ENCODE measurements around the gene MYB. TPM values are rescaled to one million over a fixed set of nuclear protein-coding genes. Genes with fewer than 3 reads are reported as not detected.
A peak's percentile ranks its signal among the peaks of the same experiment; 100 is the strongest.
"Not testable (repeated sequence)": the region's sequence is repeated elsewhere in the genome, so short reads cannot be mapped to it uniquely, and the experiment has no call there.

Gene MYB
- total and polyA plus RNA-seq, 2 experiments from 2014 or later: 4.2 to 7.9 TPM

DNA sequence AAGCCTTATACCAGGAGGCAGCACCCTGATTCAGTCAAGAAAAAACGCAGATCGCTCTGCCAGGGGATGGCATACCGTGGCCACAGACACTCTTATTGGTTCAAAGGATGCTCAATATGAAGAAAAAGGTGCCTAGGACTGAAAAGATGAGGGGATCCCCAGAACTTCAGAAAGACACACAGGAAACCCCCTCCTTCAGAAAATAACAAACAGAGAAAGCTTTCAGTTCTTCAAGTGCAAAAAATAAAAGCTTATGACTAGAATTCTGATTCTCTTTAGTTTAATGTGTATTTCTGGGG is 17.7 kb upstream of the MYB start (continued):
- TF ChIP-seq, protein P1, sequence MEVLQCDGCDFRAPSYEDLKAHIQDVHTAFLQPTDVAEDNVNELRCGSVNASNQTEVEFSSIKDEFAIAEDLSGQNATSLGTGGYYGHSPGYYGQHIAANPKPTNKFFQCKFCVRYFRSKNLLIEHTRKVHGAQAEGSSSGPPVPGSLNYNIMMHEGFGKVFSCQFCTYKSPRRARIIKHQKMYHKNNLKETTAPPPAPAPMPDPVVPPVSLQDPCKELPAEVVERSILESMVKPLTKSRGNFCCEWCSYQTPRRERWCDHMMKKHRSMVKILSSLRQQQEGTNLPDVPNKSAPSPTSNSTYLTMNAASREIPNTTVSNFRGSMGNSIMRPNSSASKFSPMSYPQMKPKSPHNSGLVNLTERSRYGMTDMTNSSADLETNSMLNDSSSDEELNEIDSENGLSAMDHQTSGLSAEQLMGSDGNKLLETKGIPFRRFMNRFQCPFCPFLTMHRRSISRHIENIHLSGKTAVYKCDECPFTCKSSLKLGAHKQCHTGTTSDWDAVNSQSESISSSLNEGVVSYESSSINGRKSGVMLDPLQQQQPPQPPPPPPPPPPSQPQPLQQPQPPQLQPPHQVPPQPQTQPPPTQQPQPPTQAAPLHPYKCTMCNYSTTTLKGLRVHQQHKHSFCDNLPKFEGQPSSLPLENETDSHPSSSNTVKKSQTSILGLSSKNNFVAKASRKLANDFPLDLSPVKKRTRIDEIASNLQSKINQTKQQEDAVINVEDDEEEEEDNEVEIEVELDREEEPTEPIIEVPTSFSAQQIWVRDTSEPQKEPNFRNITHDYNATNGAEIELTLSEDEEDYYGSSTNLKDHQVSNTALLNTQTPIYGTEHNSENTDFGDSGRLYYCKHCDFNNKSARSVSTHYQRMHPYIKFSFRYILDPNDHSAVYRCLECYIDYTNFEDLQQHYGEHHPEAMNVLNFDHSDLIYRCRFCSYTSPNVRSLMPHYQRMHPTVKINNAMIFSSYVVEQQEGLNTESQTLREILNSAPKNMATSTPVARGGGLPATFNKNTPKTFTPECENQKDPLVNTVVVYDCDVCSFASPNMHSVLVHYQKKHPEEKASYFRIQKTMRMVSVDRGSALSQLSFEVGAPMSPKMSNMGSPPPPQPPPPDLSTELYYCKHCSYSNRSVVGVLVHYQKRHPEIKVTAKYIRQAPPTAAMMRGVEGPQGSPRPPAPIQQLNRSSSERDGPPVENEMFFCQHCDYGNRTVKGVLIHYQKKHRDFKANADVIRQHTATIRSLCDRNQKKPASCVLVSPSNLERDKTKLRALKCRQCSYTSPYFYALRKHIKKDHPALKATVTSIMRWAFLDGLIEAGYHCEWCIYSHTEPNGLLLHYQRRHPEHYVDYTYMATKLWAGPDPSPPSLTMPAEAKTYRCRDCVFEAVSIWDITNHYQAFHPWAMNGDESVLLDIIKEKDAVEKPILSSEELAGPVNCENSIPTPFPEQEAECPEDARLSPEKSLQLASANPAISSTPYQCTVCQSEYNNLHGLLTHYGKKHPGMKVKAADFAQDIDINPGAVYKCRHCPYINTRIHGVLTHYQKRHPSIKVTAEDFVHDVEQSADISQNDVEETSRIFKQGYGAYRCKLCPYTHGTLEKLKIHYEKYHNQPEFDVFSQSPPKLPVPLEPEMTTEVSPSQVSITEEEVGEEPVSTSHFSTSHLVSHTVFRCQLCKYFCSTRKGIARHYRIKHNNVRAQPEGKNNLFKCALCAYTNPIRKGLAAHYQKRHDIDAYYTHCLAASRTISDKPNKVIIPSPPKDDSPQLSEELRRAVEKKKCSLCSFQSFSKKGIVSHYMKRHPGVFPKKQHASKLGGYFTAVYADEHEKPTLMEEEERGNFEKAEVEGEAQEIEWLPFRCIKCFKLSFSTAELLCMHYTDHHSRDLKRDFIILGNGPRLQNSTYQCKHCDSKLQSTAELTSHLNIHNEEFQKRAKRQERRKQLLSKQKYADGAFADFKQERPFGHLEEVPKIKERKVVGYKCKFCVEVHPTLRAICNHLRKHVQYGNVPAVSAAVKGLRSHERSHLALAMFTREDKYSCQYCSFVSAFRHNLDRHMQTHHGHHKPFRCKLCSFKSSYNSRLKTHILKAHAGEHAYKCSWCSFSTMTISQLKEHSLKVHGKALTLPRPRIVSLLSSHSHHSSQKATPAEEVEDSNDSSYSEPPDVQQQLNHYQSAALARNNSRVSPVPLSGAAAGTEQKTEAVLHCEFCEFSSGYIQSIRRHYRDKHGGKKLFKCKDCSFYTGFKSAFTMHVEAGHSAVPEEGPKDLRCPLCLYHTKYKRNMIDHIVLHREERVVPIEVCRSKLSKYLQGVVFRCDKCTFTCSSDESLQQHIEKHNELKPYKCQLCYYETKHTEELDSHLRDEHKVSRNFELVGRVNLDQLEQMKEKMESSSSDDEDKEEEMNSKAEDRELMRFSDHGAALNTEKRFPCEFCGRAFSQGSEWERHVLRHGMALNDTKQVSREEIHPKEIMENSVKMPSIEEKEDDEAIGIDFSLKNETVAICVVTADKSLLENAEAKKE (CRISPR knock-in tag; IDR thresholded peaks at IDR 0.05): no peak
- TF ChIP-seq NANOG (IDR thresholded peaks at IDR 0.05; ENCODE audit: borderline replicate concordance) (no peak), EZH2 (IDR thresholded peaks at IDR 0.05; ENCODE audit: low read depth, unreplicated experiment) (no peak)

DNA sequence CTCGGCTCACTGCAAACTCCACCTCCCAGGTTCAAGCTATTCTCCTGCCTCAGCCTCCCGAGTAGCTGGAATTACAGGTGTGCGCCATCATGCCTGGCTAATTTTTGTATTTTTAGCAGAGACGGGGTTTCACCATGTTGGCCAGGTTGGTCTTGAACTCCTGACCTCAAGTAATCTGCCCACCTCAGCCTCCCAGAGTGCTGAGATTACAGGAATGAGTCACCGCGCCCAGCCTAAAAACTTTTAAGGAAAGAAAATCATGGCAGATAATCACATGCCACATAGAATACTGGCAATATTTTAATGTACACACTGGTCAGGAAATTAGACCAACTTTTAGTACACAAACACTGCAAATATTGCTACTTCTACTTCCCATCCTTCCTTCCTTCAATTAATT is 16.7 kb upstream of the MYB start:
- H3F3A ChIP-seq (replicated peaks; ENCODE audit: low read depth); DNase-seq (ENCODE audit: low spot score); H3K79me2 ChIP-seq (replicated peaks; ENCODE audit: insufficient read depth); H3K9me2 ChIP-seq (ENCODE audit: insufficient read depth); H3K4me3 ChIP-seq; H3K36me3 Mint-ChIP-seq (ENCODE audit: low read depth); H3K4me2 ChIP-seq; H3K27me3 ChIP-seq (ENCODE audit: insufficient read depth); H3K4me1 Mint-ChIP-seq; H3K27me3 Mint-ChIP-seq (ENCODE audit: insufficient read depth, low read depth, poor library complexity); H4K20me1 ChIP-seq (replicated peaks; ENCODE audit: insufficient read depth); H3K9me3 Mint-ChIP-seq; H3K4me1 ChIP-seq (ENCODE audit: insufficient read depth); H3K4me3 Mint-ChIP-seq; H3K36me3 ChIP-seq (ENCODE audit: insufficient read depth); H3K27ac ChIP-seq (ENCODE audit: low read depth); ATAC-seq; H2AFZ ChIP-seq; H3K27ac Mint-ChIP-seq: not testable (repeated sequence)

DNA sequence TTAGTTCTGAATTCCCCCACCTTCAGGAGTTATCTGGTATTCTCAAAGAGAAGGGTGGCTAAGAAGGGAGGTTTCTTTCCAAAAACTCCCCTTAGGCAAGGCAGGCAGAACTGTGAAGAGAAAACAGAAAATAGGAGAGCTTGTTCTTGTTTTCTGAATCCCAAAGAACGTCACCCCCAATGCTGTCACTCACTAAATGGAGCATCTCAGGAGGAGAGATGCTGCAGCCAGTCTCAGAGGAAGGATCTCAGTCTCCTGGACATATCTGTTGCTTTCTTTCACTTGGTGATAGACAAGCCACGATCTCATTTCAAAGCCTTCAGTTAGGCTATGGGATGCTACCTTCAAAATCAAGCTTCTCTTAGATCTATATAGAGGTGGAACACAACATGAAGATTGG is 16.1 kb upstream of the MYB start:
- Mint-ChIP-seq H3K36me3 (ENCODE audit: low read depth) (no peaks in the 10 kb centered on the region), H3K9me3 (no peaks in the 10 kb centered on the region), H3K4me1 (peaks cover 3% of the 10 kb centered on the region), H3K4me3 (no peak overlapping the region), H3K27ac (no peak overlapping the region), H3K27me3 (ENCODE audit: insufficient read depth, low read depth, poor library complexity) (peaks cover 3% of the 10 kb centered on the region)
- H4K20me1 ChIP-seq (replicated peaks; ENCODE audit: insufficient read depth): no peaks in the 10 kb centered on the region
- ATAC-seq: no peak
- H3K79me2 ChIP-seq (replicated peaks; ENCODE audit: insufficient read depth): no peaks in the 10 kb centered on the region
- no peak for DNase-seq (ENCODE audit: low spot score)
- TF ChIP-seq, protein P2, sequence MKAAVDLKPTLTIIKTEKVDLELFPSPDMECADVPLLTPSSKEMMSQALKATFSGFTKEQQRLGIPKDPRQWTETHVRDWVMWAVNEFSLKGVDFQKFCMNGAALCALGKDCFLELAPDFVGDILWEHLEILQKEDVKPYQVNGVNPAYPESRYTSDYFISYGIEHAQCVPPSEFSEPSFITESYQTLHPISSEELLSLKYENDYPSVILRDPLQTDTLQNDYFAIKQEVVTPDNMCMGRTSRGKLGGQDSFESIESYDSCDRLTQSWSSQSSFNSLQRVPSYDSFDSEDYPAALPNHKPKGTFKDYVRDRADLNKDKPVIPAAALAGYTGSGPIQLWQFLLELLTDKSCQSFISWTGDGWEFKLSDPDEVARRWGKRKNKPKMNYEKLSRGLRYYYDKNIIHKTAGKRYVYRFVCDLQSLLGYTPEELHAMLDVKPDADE (IDR thresholded peaks at IDR 0.05): no peak
- TF ChIP-seq POLR2AphosphoS5 (IDR thresholded peaks at IDR 0.05; ENCODE audit: low read depth) (no peak), EZH2 (IDR thresholded peaks at IDR 0.05; ENCODE audit: low read depth, unreplicated experiment) (no peak), CREB1 (CRISPR knock-in tag; IDR thresholded peaks at IDR 0.05; ENCODE audit: low read depth) (no peak), STAT1 (IDR thresholded peaks at IDR 0.05; ENCODE audit: unreplicated experiment) (no peak), ZNF331 (CRISPR knock-in tag; IDR thresholded peaks at IDR 0.05; ENCODE audit: low read depth) (no peak)
- H3K27me3 ChIP-seq (ENCODE audit: insufficient read depth): no peaks in the 10 kb centered on the region
- no peak overlapping the region for H3K4me3 ChIP-seq
- H3K4me1 ChIP-seq (ENCODE audit: insufficient read depth): no peaks in the 10 kb centered on the region
- H3K4me2 ChIP-seq: no peak overlapping the region
- no peak overlapping the region for H3K27ac ChIP-seq (ENCODE audit: low read depth)
- H3F3A ChIP-seq (replicated peaks; ENCODE audit: low read depth): no peaks in the 10 kb centered on the region
- H3K36me3 ChIP-seq (ENCODE audit: insufficient read depth): no peaks in the 10 kb centered on the region
- peak overlapping the region; percentile 39 for H2AFZ ChIP-seq
- no peaks in the 10 kb centered on the region for H3K9me2 ChIP-seq (ENCODE audit: insufficient read depth)

Measured in GM23338 (cell line).